ENCODE measurements around the gene ISG20.

Gene ISG20

DNA sequence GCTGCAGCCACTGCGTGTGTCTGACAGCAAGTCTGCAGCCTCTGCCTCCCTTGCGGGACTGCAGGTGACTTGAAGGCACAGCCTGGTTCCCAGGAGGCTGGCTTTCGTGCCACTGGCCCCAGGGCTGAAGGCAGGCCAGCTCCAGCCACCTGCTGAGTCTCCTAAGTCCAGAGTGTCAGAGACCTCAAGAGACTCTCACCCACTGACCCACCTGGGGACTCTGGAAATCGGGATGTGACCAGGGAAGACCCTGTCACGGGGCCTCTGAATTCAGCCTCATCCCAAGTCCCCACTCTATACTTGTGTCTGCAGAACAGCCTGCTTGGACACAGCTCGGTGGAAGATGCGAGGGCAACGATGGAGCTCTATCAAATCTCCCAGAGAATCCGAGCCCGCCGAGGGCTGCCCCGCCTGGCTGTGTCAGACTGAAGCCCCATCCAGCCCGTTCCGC lies 16.3 kb downstream of the ISG20 start:
- TF ChIP-seq, protein P1, sequence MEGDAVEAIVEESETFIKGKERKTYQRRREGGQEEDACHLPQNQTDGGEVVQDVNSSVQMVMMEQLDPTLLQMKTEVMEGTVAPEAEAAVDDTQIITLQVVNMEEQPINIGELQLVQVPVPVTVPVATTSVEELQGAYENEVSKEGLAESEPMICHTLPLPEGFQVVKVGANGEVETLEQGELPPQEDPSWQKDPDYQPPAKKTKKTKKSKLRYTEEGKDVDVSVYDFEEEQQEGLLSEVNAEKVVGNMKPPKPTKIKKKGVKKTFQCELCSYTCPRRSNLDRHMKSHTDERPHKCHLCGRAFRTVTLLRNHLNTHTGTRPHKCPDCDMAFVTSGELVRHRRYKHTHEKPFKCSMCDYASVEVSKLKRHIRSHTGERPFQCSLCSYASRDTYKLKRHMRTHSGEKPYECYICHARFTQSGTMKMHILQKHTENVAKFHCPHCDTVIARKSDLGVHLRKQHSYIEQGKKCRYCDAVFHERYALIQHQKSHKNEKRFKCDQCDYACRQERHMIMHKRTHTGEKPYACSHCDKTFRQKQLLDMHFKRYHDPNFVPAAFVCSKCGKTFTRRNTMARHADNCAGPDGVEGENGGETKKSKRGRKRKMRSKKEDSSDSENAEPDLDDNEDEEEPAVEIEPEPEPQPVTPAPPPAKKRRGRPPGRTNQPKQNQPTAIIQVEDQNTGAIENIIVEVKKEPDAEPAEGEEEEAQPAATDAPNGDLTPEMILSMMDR (IDR thresholded peaks at IDR 0.05; ENCODE audit: low read depth, low read length, missing control alignments), result no peak
- no peak overlapping the region for H3K4me3 ChIP-seq (ENCODE audit: low read depth, low read length)
- no peak for DNase-seq (ENCODE audit: low read depth)

DNA sequence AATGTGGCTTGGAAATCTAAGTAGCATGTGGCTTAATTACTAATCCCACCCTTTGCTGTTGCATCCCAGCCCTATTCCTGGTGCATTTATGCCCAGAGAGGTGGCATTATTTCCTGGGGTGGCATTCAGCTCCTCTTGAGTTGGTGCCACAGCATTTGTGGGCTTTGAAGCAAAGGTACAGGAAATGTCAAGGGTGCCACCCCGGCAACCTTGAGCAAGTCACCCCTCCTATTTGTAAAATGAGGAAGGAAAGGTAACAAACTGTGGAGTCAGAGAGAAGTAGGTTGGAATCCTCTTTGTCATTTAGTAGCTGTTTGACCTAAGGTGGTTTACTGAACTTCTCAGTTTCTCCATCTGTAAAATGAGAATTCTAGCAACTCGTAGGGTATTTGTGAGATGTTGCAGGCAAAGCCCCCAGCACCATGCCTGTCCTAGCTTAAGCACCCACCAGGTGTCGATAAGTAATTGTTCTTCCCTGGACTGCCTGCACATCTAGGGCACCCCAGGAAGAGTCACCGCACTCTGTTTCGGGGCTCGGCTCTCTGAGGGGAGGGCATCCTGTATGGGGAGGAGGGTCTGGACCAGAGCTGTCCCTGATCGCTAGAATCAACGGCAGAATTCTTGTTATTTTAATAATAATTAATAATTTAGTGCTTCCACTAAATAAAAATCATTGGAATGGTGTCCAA lies 17.1 kb downstream of the ISG20 start:
- TF ChIP-seq, protein P1 (IDR thresholded peaks at IDR 0.05; ENCODE audit: low read depth, low read length, missing control alignments), result peak; percentile 5

DNA sequence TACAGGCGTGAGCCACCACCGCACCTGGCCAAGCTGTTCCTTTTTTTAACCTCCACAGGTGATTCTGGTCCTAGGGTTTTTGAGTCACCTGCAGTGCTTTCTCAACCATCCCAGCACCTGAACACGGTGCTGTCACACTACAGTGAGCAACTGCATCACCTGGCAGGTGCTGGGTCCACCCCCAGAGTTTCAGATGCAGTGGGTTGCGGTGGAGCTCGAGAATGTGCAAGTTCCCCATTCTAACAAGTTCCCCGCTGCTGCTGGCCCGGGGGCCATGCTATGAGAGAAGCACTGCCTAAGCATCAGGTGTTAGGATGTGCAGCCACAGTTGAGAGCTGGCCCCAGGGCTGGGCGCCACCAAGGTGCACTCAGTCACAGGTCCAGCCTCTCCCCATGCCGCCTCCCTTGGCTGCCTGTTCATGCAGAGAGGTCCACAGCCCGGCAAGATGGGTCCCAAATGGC lies 18.0 kb downstream of the ISG20 start:
- DNase-seq (ENCODE audit: low read depth), result peak; percentile 80
- TF ChIP-seq, protein P1 (IDR thresholded peaks at IDR 0.05; ENCODE audit: low read depth, low read length, missing control alignments), result no peak
- no peak overlapping the region for H3K4me3 ChIP-seq (ENCODE audit: low read depth, low read length)

More for the DNA sequence above, 17.1 kb downstream of the ISG20 start:
- DNase-seq (ENCODE audit: low read depth), result no peak
- H3K4me3 ChIP-seq (ENCODE audit: low read depth, low read length), result no peak overlapping the region

DNA sequence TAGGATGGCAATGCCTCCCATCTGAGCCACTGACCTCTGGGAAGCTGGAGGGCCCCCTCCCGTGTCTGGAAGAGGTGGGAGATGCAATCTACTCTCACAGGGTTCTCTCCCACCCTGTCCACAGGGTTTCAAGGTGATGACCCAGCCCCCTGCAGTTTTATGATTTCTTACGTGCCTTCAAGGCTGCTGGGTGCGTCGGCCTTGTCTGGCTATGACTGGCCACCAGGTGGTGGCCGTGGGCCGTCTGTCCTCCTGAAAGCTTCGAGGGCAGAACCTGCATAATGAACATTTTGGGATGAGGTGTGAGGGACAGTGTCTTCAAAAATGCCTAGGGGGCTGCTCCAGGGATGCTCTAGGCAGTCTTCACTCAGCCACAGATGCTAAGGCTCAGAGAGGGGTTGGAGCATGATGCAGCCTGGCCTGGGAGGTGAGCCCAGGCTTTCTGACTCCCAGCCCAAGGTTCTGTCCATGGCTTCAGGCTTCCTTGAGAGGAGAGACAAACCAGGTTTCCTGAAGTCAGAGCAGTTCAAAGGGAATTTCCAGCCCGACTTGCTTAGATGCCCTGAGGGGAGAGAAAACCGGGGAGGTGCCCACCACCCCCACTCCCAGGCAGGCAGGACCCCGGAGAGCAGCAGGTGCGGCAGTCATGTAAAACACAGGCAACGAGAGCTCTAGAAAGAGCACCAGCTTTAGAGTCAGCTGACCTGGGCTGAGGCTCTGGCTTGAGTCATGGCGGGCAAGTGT lies 18.7 kb downstream of the ISG20 start:
- no peak for DNase-seq (ENCODE audit: low read depth)
- TF ChIP-seq, protein P1 (IDR thresholded peaks at IDR 0.05; ENCODE audit: low read depth, low read length, missing control alignments), result peak; percentile 61
- no peak overlapping the region for H3K4me3 ChIP-seq (ENCODE audit: low read depth, low read length)

DNA sequence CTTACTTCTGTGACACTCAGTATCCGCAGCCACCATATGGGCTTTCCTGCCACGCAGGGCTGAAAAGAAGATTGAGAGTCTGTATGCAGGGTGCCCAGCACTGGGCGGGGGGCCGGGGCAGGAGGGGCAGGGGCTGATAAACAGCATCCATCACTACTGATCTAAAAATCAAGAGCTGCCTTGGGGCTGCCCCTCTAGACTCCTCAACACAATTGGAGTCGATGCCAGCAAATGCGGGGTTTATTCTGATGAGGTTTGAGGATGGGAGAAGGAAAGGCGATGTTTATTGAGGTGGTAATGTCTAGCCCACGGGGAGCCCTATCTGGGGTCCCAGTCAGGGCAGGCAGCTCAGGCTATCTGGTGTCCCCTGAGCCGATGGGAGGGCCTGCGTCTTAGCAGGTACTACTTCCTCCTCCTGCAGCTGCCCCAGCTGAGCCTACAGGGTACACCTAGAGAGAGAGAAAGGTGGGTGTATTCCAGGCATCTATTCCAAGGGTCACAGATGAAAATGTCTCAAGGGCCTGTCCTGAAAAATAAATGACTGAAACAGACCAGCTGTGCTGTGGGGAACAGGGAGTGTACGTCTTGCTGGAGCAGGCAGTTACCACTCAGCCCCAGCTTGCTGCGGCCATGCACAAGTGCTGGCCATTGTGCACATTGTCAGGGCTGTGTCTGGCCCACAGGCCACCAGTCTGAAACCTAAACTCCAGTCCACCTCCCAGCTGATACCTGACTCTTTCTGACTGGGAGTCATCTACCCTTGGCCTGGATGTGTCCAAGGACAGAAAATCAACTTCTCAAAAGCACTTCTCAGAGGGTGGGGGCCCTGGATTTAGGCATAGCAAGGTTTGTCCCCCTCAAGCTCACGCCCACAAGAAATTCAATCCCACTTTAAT lies 19.5 kb downstream of the ISG20 start:
- TF ChIP-seq, protein P1 (IDR thresholded peaks at IDR 0.05; ENCODE audit: low read depth, low read length, missing control alignments), result no peak
- DNase-seq (ENCODE audit: low read depth), result no peak
- H3K4me3 ChIP-seq (ENCODE audit: low read depth, low read length), result no peak overlapping the region

DNA sequence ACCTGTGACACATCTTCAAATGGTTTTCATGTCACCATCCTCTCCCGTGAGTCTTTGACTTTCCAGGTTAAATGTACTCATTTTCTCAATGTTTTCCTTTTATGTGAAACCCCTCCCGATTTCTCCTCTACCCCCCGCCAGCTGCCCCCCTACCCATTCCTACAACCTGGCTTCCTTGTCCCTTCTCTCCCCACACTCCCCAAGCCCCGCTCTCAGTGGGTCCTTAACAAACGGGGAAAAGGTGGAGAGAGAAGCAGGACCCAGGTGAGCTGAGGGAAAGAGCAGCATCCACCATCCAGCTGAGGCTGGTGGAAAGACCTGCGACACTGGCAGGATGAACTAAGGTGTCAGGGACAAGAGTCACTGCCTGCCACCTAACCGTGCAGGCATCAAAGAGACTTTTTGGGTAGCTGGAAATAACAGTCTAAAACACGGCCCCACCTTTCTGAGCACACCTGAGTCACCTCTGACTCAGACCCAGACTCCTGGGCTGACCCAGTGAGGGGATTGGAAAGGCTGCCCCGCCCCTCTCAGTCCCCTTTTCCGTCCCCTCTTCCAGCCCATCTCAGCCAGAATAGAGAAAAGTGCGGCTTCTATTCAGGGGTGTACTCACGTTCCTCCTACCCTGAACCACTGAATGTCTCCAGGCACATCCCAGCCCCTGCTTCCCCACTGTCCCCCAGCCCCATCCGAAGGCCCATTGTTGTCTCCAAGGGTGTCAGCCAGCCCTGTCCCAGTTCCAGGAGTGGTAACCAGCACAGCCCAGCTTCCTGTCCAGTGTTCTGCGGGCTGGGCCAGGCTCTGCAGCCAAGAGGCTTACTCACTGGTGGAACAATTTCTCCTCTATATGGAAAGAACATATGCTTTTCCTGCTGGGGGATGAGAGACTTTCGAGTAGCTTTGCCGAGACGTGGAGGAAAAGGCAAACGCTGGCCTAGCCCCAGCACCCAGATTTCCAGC lies 20.4 kb downstream of the ISG20 start:
- no peak overlapping the region for H3K4me3 ChIP-seq (ENCODE audit: low read depth, low read length)
- TF ChIP-seq, protein P1 (IDR thresholded peaks at IDR 0.05; ENCODE audit: low read depth, low read length, missing control alignments), result no peak
- no peak for DNase-seq (ENCODE audit: low read depth)

Data from GM12864 (cell line).